Lower leg skin (tissue), 3 donors: ENCODE data around the gene SMG6.

Experiments
- POLR2A ChIP-seq, 2 donors: fragments of 450-650 bp; IDR thresholded peaks; one replicate each; pipeline ENCODE4 v1.6.1; 2016 to 2017; ENCODE audit warnings: antibody characterized with exemption in 2 of 2, mild to moderate bottlenecking in 1 of 2, moderate library complexity in 1 of 2
- TF ChIP-seq, protein P1 (sequence below), 3 donors: fragments of 450-650 bp; IDR thresholded peaks; one replicate each; pipeline ENCODE4 v1.5.1; 2016; ENCODE audit warnings: antibody characterized with exemption in 3 of 3, mild to moderate bottlenecking in 3 of 3, moderate library complexity in 2 of 3

DNA sequence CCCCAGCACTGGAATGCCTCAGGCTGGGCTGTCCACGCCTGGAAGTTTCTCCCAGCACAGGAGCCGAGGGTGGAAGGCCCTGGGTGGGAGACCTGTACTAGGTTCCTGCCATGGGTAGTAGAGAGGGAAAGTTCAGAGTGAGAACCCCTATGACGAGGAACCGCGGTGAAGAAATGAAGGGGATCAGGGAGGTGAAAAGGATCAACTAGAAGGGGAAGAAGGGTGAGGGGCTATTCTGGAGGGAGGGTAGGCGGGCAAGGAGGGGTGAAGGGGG lies 243.3 kb downstream of the SMG6 start:
- no peak for TF ChIP-seq POLR2A (IDR thresholded peaks at IDR 0.05)
- TF ChIP-seq, protein P1, sequence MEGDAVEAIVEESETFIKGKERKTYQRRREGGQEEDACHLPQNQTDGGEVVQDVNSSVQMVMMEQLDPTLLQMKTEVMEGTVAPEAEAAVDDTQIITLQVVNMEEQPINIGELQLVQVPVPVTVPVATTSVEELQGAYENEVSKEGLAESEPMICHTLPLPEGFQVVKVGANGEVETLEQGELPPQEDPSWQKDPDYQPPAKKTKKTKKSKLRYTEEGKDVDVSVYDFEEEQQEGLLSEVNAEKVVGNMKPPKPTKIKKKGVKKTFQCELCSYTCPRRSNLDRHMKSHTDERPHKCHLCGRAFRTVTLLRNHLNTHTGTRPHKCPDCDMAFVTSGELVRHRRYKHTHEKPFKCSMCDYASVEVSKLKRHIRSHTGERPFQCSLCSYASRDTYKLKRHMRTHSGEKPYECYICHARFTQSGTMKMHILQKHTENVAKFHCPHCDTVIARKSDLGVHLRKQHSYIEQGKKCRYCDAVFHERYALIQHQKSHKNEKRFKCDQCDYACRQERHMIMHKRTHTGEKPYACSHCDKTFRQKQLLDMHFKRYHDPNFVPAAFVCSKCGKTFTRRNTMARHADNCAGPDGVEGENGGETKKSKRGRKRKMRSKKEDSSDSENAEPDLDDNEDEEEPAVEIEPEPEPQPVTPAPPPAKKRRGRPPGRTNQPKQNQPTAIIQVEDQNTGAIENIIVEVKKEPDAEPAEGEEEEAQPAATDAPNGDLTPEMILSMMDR (IDR thresholded peaks at IDR 0.05), result no peak
